Stimulated activated CD8-positive, alpha-beta memory T cell treated with anti-CD3 and anti-CD28 coated beads, Interleukin-7, amount 100 ng/mL, for 48 hours (primary cell): ENCODE measurements around the gene BCORL1.

ENCODE experiments used
- DNase-seq, 2 donors: peaks; one replicate each; pipeline ENCODE4 v3.0.0-alpha.2; 2020; ENCODE audit warnings: low read depth in 1 of 2; ENCODE audit errors: extremely low read depth in 1 of 2

Gene BCORL1

DNA sequence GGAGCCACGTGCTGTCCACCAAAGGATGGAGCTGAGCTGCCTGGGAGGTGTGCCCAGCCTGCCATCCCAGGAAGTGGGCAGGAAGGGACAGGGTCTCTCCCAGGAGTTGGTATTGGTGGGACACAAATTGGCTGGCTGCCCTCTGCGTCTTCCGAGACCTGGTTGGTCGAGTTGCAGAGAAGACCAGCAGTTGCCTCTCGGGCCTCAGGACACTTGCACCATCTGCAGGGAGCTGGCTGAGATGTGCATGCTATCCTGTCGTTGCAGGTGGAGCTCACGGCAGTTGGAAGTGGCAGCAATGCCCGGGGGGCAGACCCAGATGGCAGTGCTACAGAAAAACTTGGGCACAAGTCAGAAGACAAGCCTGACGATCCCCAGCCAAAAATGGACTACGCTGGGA is 30.2 kb downstream of the BCORL1 start:
- DNase-seq = no peak

DNA sequence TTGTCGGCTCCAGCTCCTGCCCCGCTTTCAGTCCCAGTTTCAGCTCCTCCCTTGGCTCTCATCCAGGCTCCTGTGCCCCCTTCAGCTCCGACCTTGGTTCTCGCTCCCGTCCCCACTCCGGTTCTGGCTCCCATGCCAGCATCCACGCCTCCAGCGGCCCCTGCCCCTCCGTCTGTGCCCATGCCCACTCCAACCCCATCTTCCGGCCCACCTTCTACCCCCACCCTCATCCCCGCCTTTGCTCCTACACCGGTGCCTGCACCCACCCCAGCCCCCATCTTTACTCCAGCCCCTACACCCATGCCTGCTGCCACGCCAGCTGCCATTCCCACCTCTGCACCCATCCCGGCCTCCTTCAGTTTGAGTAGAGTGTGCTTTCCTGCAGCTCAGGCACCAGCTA is 31.2 kb downstream of the BCORL1 start:
- no peak for DNase-seq

DNA sequence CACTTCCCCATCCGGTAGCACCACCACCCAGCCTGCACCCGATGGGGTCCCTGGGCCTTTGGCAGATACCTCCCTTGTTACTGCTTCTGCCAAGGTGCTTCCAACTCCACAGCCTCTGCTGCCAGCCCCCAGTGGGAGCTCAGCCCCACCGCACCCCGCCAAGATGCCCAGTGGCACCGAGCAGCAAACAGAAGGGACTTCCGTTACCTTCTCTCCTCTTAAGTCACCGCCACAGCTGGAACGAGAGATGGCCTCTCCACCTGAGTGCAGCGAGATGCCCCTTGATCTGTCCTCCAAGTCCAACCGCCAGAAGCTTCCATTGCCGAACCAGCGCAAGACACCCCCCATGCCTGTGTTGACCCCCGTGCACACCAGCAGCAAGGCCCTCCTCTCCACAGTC is 31.9 kb downstream of the BCORL1 start:
- DNase-seq = no peak

DNA sequence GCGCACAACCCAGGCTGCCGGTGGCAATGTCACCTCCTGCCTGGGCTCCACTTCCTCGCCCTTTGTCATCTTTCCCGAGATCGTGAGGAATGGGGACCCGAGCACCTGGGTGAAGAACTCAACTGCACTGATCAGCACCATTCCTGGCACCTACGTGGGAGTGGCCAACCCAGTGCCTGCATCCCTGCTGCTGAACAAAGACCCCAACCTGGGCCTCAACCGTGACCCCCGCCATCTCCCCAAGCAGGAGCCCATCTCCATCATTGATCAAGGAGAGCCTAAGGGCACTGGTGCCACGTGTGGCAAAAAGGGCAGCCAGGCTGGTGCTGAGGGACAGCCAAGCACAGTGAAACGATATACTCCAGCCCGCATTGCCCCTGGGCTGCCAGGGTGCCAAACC is 32.3 kb downstream of the BCORL1 start:
- no peak for DNase-seq

DNA sequence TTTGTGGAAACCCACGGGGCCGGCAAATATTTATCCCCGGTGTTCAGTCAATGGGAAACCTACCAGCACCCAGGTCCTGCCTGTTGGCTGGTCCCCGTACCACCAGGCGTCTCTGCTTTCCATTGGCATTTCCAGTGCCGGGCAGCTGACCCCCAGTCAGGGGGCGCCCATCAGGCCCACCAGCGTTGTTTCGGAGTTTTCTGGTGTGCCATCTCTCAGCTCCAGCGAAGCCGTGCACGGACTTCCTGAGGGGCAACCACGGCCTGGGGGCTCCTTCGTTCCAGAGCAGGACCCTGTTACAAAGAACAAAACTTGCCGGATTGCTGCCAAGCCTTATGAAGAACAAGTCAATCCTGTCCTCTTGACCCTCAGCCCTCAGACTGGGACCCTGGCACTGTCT is 32.7 kb downstream of the BCORL1 start:
- DNase-seq = no peak

DNA sequence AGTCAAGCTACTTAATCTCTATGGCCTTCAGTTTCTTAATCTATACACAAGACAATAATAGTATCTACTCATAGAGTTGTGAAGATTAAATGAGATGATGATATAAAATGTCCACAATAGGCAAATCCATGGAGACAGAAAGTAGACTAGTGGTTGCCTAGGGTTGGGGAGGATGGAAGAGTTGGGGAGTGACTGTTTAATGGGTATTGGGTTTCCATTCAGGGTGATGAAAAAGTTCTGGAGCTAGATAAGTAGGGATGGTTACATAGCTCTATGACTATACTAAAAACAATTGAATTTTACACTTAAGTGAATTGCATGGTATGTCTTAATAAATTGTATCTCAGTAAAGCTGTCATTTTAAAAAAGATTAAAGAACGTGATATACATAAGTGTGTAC is 35.7 kb downstream of the BCORL1 start:
- no peak for DNase-seq

DNA sequence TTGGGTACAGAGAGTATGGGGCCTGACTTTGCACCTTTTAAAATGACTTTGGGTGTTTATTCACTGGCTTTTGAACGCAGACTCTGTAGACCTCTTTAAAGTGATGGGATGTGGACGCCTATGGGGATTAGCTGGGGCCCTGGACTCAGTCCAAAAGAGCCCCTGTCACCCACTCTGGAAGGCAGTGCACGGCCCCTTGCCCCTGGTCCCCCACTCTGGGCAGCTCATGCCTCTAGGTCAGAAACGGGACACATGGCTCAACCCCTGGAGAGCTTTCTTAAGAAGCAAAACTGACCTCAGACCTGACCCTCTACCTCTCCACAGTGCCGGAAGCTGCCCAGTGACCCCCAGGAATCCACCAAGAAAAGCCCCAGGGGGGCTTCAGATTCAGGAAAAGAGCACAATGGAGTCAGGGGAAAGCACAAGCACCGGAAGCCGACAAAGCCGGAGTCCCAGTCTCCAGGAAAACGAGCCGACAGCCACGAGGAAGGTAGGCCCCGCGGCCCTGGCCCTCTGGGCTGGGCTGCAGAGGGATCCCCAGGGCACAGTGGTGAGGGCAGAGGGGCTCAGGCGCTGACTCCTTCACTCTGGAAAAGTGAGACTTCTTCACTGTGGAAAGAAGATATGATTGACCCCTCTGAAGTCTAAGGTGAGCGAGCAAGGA is 38.4 kb downstream of the BCORL1 start:
- no peak for DNase-seq

DNA sequence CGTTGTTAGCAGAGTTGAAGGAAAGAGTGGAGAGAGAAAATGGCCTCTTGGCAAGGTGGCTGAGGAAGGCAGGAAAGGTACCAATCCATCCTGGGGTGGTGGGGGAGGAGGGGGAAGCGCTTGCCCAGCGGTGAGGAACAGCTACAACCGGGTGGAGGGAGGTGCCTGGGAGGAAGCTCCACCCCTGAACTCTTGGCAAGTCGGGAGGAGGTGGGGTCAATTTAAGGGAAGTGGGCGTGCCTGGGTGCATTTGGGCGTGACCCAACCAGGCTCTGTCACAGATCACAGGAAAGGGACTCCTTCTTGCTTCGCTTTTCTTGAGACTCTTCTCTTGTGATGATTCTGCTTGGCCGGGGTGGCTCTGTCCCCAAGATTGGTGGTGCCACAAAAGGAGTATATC is 41.7 kb downstream of the BCORL1 start:
- peak; percentile 23 to 73 for DNase-seq

DNA sequence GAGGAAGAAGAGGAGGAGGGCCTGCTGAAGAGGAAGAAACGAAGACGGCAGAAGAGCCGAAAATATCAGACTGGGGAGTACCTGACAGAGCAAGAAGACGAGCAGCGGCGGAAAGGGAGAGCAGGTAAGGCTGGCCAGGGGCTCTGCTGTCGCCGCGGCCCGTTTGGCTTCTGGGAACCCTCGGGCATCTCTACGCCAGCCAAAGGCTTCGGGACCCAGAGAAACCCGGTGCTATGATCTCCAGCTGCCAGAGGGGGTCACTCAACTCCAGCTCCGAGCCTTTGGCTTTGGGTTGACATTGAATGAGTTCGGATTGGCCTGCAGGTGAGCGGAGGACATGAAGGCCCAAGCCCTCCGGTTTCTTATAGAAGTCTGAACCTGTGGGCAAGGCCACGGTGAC is 42.8 kb downstream of the BCORL1 start:
- DNase-seq = no peak

DNA sequence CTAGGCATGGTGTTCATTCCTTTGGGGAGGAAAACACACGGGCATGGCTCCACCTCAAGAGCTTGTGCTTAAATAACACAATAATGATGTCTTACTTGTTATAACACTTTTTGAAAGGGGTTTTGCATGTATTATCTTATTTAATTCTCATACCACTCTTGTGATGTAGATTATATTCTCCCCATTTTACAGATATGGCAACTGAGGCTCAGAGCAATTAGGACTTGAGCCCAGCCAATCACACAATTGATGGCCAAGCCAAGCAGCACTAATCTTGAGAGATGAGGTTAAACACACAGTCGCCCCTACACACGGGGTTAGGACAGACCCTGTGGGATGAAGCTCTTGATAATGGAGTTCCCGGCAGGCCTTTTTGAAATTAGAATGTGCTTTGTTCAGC is 45.1 kb downstream of the BCORL1 start:
- DNase-seq = no peak

DNA sequence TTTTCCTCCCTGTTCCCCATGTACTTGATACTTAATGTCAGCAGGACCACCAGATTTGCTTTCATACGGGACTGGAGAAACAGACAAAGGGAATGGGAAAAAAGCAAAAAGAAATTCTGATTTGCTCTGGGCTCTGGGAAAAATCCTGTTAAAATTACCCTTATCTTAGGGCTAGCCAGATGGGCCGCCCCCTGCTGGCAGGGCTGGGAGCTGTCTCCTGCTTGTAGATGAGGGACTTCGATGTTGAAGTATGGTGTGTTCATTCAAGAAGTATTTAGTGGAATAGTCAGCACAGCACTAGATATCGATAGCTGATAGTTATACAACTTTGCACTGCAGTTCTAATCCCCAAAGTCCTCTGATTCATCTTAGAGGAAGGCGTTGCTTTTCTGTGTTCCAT is 45.8 kb downstream of the BCORL1 start:
- DNase-seq = peak; percentile 9 to 11

DNA sequence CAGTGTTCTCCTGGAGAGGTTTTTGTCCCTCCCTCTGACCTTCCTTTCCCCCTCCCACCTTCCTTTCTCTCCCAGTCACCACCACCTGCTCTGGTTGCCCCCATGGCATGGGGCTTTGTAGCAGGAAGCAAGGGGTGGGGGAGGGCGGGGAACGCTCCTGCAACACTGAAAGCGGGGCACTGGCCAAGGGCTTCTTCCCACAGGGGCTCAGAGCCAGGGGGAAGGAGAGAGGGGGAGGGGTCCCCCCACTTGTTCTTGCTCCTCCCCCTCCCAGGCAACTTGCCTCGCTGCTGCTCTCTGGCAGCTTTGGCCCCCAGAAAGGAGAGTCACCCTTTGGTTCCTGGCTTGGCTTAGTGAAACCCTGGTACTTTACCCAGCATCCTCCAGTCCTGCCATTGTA is 48.4 kb downstream of the BCORL1 start:
- DNase-seq = no peak

DNA sequence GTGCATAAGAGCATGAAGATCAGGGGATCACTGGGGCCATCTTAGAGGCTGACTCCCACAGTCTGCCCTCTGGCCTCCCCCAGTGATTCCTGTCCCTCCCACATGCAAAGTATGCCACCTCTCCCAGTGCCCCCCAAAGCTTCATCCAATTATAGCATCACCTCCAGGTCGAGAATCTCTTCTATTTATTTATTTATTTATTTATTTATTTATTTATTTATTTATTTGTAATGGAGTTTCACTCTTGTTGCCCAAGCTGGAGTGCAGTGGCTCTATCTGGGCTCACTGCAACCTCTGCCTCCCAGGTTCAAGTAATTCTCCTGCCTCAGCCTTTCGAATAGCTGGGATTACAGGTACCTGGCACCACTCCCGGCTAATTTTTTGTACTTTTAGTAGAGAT is 50.1 kb downstream of the BCORL1 start:
- DNase-seq = no peak

DNA sequence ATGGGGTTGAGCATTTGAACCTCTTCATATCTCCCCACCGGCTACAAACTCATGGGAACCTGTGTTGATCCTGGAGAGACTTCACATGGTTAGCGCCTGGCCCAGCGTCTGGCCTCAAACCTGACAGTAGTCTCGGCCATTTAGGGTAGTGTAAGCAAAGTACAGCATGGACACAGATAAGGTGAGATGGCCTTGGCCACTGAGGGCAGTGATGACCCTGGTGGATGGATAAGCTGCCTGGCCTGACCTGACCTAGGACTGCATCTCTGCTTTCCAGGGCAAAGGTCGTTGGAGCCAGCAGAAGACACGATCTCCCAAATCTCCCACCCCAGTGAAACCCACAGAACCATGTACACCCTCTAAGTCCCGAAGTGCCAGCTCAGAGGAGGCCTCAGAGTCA is 51.7 kb downstream of the BCORL1 start:
- DNase-seq = no peak

DNA sequence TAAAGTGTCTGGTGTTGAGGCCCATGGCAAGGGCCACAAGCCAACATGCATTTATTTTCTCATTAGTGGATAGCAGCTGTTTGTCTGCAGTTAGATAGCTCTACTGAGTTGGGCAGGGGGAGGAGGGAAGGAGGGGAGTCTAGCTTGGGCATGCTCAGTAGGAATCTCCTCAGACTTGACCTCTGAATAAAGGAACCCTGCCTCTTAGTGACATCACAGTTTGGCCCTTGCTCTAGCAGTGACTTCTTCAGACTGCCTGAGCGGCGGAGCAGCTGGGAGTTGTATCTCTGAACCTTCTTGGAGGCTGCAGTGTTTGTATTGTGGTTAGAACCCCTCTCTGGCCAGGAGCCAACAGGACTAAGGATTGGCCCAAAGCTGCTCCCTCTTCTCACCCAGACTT is 57.4 kb downstream of the BCORL1 start:
- DNase-seq = no peak

DNA sequence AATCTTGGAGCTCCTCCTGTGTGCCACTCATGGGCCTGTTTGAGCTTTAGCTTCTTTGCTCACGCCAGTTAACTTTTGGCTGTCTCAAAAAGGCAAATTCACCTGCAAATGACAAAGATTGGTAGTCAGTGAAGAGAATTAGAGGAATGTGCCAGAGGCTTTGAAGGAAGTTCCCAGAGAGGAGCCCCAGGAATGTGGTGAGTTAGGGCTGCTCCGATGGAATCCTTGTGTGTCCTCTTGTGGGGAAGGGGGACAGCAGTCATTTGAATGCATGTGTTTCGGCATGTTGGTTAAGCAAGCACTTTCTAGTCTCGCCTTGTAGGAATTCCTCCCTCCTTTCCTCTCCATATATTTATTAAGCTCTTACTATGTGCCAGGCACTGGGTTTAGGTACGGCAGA is 65.0 kb downstream of the BCORL1 start:
- DNase-seq = no peak

DNA sequence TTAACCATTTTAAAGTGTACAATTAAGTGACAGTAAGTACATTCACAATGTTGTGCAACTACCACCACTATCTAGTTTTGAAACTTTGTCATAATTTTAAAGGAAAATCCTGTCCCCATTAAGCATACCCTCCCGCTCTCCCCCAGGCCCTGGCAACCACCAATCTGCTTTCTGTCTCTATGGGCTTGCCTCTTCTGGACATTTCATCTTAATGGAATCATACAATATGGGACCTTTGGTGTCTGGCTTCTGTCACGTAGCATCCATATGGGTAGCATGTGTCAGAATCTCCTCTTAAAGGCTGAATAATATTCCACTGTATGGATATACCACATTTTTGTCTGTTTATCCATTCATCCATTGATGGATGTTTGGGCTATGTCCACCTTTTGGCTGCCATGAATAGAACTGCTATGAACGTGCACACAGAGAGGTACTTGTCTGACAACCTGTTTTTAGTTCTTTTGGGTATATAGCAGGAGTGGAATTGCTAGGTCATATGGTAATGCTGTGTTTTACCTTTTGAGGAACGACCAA is 66.3 kb downstream of the BCORL1 start:
- DNase-seq = no peak

DNA sequence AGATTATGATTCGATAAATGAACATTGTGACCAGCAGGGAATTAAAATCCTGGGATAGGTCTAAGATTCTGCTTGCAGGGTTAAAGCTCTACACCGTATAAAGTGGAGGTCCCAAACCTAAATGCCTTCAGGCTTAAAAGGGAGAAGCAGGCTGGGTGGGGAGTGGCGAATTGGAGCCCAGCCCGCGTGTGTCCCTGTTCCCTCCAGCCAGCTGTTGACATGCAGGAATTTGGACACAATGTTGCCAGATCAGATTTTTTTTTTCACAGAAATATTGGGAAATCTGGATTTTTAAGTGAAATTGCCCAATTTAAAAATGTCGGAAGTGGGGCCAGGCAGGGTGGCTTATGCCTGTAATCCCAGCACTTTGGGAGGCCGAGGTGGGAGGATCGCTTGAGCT is 67.4 kb downstream of the BCORL1 start:
- DNase-seq = no peak

DNA sequence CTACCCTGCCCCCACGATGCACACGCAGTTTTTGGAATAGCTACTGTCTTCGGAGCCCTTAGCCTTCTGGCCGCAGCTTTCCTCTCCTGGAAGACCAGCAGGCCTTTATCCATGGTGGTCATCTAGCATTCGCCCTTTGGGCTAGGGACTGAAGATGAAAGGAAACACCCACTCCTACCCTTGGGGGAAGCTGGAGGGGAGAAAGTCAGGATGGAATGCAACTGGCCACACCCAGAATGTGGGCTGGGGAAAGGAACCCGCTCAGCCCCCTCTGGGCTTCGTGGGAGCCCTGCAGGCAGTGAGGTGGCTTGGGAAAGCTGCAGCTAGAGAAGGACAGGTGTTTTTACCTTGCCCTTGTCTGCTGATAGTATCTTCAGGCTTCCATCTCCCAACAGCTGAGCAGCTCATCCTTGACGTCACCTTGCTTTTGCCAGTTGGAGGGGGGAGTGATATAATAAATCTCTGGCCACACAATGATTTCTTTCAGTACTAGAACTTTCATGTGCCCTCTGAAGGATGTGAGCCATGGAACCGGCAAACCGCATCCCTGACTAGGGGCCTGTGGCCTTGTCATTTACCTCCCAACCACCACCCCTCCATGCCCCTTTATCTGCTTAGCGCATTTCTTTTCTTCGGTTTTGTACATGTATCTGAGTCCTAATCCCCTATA is 68.9 kb downstream of the BCORL1 start:
- no peak for DNase-seq

DNA sequence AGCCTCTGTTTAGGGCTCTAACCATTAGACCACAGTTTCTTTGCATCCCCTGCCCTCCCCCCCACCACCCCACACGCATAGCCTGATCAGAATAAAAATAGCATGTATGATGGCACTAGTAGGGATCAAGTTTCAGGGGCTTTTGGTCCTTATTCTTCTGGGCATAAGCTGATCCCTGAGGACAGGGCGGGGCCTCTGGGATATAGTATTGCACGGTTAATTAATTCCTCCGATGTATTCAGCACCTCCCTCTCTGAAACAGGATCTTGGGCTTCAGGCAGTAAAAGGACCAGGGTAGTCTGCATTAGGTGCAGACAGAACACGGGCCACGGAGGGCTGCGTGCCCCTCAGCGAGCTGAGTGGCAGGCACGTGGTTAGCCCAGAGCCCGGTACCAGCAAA is 70.8 kb downstream of the BCORL1 start:
- no peak for DNase-seq

DNA sequence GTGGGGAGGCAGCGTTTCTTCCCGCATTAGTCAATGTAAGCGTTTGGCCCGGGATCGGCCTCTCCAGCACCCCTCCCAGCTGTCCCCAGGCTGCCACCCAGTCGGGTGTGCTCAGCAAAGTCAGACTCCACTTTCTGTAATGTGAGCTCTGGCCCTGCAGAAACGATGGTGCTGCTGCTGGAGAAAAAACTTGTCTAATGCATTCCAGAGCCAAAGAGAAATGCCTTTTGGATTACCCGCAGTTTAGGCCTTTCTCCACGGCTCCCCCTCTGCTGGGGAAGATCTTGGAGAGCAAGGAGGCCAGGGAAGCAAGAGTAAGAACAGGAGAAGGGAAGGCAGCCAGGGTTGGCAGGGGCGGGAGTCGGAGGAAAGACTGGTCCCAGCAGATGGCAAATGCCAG is 72.7 kb downstream of the BCORL1 start:
- no peak for DNase-seq

DNA sequence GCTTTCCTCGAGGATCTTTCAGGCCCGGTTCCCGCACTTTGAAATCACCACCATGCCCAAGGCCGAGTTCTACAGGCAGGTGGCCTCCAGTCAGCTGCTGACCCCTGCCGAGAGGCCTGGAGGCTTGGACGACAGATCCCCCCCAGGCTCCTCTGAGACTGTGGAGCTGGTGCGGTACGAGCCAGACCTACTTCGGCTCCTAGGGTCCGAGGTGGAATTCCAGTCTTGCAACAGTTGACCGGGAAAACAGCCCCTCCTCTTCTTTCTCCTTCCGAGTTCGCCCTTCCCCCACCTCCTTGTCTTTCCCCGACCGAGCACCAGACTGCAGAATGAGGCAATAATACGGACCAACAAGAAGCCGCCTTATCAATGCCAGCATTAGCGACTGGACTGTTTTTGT is 73.5 kb downstream of the BCORL1 start:
- DNase-seq = no peak

DNA sequence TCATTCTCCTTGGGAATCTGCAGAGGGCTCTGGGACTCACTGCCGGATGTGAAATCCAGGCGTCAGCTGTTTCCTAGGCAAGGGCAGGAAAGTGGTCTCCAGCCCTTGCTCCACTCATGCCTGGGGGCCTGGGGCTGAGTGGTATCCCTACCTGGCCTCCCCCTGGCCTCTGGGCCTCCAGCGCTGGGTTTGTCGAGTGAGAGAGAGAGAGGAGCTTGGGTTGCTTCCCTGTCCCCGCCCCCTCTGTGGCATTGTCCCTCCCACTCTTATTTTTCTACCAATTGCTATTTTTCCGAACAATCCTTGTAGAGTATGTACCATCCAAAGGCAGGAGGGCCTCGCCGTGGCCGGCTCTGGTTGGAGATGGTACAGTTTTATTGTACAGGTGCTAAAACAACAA is 74.8 kb downstream of the BCORL1 start:
- no peak for DNase-seq
